GM18870 (cell line): Measurements from ENCODE around the gene MYADML2.
"Not testable (repeated sequence)": the region's sequence is repeated elsewhere in the genome, so short reads cannot be mapped to it uniquely, and the experiment has no call there.

ENCODE experiments used
- ATAC-seq: cut with Tn5 transposase; IDR thresholded peaks from one replicate; pipeline ENCODE4 v1.9.1; 2021; ENCODE audit warnings: moderate library complexity; ENCODE audit not compliant: unreplicated experiment

Gene MYADML2

DNA sequence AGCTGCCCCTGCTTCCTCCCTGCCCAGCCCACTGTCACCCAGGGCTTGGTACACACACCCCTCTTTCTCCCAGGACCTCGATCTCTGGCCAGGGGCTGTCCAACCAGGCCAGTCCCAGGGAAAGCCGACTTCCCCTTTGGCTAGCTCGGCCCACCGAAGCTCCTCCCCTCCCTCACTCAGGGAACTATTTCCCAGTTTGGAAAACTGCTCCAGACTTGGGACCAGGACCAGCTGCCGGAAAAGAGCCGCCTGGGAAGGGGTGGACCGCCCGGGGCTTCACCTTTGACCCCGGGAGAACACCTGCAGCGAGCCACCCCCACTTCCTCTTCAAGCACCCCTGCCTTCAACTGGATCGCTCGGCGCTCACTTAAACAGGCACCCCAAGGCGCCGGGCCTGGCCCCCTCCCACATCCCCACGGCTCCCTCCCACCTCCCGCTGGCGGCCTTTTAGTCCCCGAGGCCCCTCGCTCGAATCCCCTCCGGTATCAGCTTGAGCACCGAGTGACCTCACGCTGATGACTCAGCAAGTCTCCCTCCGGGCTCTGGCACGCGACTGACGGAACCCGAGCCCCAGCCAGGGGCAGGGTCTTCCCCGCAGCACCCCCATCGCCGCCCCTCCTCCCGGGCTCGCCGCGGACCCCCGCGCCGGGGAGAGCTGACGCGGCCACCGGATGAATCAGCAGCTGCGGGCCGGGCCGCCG is 20.4 kb downstream of the MYADML2 start:
- no peak for ATAC-seq

DNA sequence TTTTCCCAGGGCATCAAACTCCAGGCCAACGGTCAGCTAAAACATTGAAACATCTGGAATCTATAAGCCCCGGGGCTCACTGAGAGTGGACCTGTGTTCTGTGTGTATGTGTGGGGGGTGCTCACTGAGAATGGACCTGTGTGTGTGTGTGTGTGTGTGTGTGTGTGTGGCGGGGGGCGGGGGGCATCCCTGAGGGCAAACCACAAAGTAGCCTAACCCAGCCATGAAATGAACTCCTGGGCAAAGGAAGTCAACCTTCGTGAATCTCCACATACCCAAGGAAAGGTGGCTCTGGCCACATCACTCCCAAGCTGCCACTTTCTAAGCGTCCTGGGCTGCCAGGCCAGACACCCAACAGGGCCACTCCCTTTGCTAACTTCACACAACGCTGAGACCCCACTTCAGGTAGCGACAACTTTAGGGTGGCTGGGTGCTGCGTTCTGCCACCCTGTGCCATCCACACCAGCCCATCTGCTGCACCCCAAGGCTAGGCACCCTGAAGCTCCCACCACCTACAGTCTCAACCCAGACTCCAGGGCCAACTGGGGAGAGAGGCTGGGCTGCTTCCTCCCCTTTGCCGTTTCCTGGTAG is 21.1 kb downstream of the MYADML2 start:
- ATAC-seq = no peak

DNA sequence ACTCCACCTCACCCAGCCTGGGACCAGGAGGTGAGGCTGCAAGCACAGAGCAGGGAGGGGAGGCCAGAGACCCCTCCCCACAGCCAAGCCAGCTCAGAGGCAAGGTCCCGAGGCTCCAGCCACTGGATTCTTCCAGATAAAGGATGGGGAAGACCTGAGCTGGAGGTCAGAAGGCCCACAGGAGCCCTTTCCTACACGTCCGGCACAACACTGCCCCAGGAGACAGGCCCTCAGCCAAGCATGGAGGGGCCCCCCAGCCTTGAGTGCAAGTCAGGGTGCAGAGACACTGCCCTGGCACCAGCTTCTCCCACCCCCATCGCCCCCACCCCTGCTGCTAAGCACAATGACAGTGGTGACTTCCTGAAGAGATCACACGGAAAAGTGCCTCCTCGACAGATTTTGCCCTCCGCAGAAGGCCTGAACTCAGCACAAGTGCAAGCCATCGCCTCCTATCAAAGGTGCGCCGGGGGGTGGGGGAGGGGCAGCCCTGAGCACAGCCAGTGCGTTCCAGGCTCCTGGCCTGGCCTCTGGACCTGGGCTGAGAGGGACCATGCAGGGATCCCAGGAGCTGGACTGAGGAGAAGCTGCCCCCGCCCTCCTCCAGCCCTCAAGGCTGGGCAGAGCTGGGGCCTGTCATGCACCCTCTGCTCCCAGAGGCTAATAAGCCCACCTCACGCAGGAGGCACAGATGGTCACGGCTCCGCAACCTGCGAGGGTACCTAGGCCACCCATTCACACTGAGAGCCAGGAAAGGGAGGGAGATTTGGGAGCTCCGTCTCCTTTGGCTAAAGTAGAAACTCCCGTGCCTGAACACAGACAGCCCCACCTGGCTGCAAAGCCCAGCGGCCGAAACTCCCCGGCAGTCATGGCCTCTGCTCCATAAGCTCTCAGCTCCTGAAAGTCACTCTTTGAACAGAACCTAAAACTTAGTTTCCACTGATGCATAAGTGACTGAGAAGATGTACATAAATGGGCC is 22.2 kb downstream of the MYADML2 start:
- no peak for ATAC-seq

DNA sequence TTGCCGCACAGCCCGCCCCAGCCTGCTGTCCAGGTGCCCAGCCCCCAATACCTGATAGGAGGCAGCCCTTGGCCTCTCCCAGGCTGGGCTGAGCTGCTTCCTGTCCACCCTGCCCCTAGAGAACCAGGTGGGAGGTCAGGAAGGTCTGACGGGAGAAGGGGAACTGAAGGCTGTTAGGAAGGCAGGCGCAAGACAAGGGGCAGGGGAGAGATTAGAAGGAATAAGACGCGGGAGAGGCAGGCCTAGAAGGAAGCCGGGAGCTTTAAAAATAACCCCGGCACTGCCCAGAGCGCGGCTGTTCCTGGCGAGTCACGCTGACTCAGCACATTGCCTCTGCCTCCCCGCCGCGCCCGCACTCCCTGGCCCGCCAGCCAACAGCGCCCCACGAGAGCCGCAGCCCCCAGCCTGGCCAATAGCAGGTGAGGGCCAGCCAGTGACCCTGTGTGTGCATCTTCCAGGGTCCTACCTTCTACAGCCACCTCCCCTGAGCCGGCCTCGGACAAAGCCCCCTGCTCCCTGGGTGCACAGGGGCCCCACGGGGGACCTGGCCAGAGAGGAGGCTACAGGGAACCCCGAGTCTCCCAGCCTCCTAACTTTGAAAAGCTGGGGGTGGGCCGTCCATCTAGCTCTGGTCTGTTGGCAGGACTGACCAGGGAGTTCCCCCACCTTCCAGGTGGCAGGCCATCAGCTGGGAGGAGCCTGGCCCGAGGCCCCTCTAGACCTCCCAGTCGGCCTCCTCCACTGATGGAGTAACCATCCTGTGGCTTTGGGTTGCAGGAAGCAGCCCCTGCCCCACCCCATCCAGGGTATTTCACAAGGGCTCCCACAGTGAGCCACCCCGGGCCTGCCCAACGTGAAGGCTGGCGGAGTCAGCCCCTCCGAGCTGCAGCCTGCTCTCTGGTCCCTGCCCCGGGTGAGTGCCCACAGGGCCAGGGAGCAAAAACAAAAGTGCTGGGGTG is 23.5 kb downstream of the MYADML2 start:
- ATAC-seq = no peak

DNA sequence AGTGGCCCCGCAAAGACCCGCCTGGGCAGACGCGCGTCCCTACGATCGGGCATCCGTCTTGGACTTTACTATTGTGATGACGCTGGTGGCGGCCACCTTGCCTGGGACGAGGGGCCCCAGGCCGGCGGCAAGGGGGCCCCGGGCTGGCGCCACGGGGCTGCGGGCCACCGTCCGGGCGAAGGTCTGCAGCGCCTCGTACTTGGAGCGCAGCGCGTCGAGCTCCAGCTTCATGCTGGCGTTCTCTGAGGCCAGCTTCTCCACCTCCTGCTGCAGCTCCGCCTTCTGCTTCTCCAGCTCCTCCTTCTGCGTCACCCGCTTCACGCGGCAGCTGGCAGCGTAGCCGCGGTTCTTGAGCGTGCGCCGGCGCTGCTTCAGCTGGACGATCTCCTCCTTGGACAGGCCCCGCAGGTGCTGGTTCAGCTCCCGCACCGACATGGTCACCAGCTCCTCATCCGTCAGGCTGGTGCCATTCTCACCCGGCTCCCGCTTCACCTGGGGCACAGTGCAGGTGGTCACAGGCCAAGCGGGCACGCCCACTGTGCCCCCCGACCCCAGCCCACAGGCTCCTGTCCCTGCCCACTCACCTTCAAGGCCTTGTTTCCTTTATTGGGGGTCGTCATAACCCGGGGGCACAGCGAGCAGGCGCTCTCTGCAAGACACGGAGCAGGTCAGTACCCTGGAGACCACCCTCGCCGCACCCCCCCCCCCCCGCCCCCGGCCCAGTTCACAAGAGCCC is 24.3 kb downstream of the MYADML2 start:
- no peak for ATAC-seq

DNA sequence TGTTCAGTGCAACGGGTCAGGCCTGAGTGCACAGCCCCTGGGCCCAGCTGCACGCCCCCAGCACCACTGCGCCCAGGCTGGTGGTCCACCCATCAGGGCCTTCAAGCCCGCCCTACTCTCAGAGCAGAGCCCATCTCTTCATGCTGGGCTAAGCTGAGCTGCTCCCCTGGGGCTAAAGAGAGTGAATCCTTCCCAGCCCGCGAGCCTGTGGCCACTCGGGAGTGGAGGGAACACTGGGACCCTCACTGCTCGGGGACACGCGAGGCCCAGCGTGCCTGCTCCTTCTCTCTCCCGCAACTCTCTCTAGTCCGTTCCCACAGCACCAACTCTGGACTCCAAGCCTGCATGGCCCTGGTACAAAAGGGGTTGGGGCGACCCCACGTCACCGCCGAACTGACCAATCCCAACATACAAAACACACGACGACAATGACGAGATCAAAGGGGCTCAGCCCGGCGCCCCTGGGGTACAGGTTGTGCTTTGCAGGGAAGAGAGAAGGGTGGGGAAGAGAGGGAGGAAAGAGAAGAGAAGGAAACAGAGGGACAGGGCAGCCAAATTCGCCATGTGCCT is 25.0 kb downstream of the MYADML2 start:
- no peak for ATAC-seq

DNA sequence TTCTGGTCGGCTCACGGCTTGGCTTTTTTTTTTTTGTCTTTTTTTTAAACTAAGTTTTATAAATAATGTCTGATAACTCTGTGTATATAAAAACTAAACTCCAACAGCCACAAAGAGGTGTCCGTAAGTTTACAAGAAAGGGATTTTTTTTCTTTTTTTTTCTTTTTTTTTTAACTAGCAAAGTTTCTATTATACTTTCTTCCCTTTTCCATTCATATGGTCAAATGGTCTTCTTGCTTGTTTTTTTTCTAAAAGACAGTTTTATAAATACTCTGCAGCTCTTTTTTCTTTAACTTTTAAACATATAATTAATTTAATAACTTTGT is 25.5 kb downstream of the MYADML2 start:
- no peak for ATAC-seq

DNA sequence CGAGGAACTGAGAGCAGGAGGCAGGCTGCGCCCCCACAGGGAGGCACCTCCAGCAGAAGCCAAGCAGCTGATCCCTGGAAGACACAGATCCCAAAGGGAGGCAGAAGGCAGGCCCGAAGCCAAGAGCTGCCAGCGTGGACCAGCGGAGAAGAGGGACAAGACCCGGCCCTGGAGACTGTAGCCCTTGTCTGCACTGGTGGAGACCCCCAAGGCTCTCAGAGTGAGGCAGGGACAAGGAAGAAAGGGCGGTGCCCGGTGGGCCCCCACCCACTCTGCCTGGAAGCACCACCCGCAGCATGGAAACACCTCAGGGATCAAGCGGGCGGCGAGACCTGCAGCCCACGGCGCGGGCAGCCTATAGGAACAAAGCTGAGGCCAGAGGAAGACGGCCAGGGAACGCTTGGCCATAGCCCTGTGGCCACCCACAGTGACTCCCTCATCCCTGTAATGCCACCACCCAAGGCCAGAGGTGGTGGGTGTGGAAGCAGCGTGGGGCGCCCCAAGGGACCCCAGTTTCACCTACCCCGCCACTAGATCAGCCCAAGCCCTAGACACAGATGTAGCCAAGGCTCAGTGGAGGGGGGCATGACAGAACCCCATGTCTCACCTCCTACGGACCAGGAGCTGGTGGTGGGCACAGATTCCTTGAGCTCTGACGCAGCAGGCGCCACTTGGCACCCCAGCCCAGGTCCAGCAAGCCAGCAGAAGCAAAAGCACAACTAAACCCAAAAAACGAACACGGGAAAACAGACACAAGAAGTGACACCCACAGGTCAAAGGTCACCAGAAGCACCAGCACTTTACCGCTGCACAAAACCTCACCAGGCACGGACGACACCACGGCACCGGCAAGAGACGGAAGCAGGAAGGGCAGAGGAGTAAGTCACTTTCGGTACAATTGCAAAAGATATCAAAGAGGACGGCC is 26.2 kb downstream of the MYADML2 start:
- no peak for ATAC-seq

DNA sequence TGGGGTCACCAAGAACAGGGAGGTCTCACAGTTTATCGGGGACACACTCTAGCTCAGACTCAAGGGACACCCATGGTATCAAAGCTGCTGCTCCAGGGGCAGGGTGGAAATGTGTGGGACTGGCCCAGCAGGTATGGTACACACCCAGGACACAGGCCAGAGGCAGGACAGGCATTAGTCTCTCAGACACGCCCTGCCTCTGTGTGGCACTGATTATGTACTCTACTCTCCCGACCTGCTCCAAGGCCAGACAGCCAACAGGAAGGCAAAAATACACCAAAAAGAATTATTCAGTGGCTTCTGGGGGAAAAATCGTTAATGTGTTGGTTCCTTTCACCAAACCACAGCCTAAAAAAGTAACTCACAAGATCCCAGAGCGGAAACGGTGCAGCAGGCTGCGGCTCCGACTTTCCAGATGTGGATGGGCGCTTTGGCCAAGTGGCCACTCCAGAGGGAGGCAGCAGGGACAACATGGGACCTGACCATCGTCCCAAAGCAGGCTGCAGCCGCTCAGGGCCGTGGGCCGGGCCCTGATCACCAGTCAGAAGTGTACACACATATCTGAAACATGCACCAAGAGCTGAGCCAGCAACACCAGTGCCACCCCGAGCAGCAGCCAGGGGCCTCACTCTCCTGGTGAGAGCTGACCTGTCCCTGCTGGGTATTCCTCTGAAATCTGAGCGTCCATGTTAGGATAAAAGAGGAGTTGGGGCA is 28.0 kb downstream of the MYADML2 start:
- no peak for ATAC-seq

DNA sequence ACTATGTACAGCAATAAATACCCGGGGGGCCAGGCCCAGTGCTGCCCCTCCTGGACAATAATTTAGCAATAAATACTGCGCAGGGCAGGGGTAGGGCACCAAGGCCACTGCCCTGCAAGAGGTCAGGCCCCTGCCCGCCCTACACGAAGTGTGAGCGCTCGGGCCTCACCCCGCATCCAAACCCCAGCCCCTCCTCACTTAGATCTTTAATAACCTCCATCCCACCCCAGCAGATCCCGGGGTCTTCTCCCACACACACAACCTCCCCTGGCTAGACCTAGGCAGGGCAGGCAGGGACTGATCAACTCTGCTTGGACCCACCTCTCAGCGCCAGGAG is 28.7 kb downstream of the MYADML2 start:
- ATAC-seq = not testable (repeated sequence)

DNA sequence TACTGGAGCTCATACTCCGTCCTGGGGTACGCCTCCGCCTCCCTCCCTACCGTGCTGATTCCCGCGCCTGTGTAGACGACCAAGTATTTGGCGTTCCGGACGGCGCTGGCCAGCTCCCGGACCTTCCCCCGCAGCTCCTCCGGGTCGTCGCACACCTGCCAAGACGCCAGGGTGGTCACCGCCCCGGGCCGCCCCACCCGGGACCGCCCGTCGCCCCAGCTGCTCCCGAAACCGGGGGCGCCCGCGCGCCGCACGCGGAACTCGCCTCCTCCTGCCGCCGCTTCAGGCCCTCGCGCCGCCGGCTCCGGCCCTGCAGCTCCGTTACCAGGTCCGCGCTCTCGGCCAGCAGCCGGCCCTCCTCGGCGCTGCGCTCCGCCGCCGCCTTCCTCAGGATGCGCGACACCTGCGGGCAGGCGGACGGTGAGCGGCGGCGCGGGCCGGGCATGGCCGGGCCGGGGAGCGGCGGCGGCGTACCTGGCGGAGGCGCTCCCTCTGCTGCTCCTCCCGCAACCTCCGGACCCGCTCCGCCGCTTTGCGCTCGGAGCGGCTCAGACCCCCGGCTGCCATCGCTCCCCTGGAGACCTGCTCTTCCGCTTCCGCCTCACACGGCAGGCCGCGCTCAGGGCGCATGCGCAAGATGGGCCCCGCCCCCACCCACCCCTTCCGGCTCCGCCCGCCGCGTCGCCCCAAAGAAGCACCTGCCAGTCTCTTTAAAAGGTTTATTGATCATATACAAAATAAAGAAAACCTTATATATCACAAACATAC is 29.3 kb downstream of the MYADML2 start, which contains the start of gene SIRT7:
SIRT7 (minus strand) TSS at position 612 of the 768 bp plus-strand sequence; CDS start at position 567, 45 bp downstream.
- no peak for ATAC-seq

DNA sequence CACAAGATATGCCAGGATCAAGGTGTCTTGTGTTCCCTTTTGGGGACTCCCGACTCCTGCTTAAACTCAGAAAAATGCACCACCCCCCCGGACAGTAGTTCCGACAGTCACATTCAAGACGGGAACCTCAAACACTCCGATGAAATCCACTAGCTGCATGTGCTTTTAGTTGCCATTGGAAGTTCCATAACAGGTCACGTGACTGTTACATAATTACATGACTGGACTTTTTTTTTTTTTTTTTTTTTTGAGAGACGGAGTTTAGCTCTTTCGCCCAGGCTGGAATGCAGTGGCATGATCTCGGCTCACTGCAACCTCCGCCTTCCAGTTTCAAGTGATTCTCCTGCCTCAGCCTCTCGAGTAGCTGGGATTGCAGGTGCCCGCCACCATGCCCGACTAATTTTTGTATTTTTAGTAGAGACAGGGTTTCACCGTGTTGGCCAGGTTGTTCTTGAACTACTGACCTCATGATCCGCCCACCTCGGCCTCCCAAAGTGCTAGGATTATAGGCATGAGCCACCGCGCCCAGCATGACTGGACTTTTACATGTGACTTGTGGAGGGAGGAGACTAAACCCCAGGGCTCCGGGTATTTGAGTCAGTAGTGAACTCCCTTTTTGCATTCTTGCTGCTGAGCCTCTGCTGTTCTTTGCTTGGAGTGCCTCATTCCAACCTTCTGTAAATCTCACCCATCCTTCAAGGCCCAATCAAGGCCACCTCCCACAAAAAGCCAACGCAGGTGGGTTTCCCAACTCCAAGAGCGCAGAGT is 30.6 kb downstream of the MYADML2 start:
- no peak for ATAC-seq

DNA sequence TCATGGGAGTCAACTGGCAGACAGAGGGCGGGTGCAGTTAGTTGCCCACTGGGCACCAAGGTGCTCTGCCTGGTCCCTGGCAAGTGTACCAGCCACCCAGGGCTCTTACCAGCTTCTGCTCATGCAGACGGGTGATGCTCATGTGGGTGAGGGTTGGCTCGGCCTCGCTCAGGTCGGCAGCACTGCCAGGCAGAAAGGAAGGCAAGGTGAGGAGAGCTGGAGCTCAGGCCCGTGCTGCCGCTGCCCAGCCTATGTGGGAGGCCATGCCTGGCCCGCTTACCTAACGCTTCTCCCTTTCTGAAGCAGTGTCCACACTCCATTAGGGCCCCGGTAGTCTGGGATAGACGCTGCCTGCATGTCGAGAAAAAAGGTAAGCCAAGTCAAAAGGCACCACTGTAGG is 31.7 kb downstream of the MYADML2 start:
- no peak for ATAC-seq

DNA sequence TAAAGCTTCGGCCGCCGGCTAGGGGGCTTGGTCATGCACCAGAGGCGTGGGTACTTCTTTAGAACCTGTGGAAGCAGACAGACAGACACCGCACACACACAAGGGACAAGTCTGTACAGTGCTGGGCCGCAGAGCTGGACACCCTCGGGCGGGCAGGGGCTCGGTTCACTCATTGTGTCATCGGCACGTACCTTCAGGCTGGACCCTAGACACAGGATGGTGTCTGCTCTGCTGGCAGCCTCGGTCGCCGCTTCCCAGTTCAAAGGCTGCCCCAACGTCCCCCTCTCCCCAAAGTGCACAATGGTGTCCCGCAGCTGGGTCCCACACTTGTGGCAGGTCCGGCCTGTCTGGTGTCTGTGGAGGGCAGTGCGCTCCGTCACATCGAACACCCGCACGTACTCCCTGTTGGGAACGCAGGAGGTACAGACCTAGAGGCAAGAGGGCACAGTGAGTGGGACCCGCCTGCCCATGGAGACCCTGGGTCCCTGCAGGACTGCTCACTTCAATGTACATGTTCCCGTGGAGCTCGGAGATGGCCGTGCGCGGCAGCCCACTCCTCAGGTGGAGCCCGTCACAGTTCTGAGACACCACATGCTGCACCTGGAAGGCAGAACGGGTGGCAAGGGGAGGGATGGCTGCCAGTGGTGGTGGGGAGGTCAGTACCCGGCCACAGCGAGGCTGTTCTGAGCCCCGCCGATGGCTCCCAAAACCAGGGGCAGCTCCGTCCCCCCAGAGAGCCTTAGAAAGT is 32.8 kb downstream of the MYADML2 start:
- no peak for ATAC-seq

DNA sequence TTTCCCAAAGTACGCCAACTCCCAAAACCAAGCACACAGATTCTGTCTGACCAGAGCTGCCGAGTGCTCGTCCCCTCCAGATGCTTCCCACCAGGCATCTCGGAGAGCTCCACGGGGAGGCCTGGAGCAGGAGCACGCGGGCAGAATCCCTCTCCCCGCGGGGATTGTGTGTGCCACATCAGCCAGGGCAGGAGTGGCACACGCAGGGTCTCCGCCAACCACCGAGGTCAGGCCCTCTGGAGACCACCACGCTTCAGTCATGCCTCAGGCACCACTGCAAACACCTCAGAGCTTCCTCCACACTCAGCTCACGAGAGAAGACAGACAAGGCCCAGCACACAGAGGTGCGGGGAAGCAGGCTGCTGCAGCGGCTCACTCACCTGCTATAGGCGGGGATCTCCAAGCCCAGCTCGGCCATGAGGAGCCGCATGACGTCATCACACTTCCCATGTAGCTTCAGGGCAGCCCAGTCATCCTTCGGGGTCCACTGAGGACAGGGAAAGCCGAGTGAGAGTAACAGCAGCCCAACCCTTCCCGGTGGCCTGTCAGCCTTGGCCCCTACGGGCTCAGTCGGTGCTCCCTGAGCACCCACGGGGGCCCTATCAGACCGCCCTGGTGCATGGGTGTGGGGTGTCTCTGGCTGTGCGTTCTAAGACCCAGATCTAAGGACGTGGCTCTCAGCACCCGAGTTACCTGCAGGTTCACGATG is 33.5 kb downstream of the MYADML2 start:
- no peak for ATAC-seq
